Fibroblast of villous mesenchyme (primary cell): Measurements from ENCODE around the gene CTF1. TPM values are rescaled to one million over a fixed set of nuclear protein-coding genes. Genes with fewer than 3 reads are reported as not detected.
"Not testable (repeated sequence)": the region's sequence is repeated elsewhere in the genome, so short reads cannot be mapped to it uniquely, and the experiment has no call there.

Experiments used
- DNase-seq: peaks from one replicate; pipeline ENCODE4 v3.0.0-alpha.2; 2010; ENCODE audit warnings: low read depth
- H3K4me3 ChIP-seq: 2 replicates; pipeline ENCODE4 v1.5.1; 2011; ENCODE audit warnings: low read depth, mild to moderate bottlenecking, low read length
- total RNA-seq: library from RNA; depleted of rRNA; stranded (reverse); fragments of >200 nt; gene quantifications from 2 replicates; pipeline ENCODE4 v1.2.3, GENCODE V29; 2012
- TF ChIP-seq, protein P1 (sequence below): IDR thresholded peaks from 2 replicates; pipeline ENCODE4 v1.5.1; 2012; ENCODE audit warnings: low read depth, mild to moderate bottlenecking, low read length; ENCODE audit not compliant: insufficient read depth

The CTF1 gene
- total RNA-seq, 1 donor: 3.5 TPM

DNA sequence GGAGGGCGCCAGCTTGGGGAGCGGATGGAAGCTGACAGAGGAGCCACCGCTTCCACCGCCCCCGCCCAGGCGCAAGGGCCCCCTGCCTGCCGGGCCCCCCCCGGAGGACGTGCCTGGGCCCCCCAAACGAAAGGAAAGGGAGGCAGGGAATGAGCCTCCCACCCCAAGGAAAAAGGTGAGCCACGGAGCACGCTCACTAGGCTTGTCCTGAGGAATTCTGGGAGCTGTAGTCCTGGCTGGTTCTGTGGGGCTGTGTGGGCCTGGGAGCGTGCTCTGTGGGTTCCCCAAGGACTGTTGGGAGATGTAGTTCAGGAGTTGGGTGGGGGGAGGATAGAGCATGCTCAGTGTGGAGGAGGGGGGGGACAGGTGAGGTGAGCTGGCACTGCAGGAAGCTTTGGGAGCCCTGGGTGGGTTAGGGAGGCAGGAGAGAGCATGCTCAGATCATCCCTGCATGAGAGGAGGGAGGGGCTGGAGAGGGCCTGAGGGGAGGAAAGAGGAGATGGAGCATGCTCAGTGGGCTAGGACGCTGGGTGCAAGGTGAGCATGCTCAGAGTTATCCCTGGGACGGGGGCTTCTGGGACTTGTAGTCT, 31.5 kb downstream of the CTF1 start:
- TF ChIP-seq, protein P1, sequence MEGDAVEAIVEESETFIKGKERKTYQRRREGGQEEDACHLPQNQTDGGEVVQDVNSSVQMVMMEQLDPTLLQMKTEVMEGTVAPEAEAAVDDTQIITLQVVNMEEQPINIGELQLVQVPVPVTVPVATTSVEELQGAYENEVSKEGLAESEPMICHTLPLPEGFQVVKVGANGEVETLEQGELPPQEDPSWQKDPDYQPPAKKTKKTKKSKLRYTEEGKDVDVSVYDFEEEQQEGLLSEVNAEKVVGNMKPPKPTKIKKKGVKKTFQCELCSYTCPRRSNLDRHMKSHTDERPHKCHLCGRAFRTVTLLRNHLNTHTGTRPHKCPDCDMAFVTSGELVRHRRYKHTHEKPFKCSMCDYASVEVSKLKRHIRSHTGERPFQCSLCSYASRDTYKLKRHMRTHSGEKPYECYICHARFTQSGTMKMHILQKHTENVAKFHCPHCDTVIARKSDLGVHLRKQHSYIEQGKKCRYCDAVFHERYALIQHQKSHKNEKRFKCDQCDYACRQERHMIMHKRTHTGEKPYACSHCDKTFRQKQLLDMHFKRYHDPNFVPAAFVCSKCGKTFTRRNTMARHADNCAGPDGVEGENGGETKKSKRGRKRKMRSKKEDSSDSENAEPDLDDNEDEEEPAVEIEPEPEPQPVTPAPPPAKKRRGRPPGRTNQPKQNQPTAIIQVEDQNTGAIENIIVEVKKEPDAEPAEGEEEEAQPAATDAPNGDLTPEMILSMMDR: no peak
- H3K4me3 ChIP-seq: no peak overlapping the region
- DNase-seq: peak; percentile 27

DNA sequence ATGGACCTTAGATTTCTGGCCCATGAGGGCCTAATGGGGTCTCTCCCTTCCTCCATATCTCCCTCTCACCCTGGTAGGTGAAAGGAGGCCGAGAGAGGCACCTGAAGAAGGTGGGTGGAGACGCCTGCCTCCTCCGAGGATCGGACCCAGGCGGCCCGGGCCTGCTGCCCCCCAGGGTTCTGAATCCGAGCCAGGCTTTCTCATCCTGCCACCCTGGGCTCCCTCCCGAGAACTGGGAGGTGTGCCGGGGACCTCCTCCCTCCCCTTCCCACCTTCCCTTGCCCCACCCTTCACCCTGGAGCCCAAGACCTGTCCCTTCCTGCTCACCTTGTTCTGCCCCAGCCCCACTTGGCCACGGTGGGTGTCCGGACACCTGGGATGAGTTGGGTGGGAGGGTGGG, 32.0 kb downstream of the CTF1 start:
- no peak overlapping the region for H3K4me3 ChIP-seq
- no peak for DNase-seq
- TF ChIP-seq, protein P1: no peak

DNA sequence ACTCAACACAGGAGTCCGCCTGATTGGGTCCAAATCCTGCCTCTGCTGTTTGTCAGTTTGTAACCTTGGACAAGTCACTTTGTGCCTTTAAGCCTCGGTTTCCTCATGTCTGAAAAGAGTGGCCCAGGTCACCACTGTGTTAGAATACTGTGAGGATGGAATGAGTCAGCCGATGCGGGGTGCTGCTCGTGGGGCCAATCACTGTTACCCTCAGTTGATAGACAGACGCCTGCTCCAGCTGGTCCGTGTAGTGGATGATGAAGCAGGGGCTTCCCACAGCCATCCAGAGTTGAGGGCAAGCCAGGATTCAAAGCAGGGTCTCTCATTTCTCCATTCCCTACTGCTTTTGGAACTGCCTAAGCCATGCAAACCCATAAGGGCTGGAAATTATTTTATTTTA, 32.8 kb downstream of the CTF1 start:
- no peak overlapping the region for H3K4me3 ChIP-seq
- no peak for DNase-seq
- TF ChIP-seq, protein P1: no peak

DNA sequence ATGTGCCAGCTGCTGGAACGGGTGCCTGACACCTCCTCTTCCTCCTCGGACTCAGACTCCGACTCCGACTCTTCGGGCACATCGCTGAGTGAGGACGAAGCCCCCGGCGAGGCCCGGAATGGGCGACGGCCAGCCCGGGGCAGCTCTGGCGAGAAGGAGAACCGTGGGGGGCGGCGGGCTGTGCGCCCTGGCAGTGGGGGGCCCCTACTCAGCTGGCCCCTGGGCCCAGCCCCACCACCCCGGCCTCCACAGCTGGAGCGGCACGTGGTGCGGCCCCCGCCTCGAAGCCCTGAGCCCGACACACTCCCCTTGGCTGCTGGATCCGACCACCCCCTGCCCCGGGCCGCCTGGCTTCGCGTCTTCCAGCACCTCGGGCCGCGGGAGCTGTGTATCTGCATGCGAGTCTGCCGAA, 33.8 kb downstream of the CTF1 start:
- H3K4me3 ChIP-seq: no peak overlapping the region
- DNase-seq: no peak
- TF ChIP-seq, protein P1: no peak

DNA sequence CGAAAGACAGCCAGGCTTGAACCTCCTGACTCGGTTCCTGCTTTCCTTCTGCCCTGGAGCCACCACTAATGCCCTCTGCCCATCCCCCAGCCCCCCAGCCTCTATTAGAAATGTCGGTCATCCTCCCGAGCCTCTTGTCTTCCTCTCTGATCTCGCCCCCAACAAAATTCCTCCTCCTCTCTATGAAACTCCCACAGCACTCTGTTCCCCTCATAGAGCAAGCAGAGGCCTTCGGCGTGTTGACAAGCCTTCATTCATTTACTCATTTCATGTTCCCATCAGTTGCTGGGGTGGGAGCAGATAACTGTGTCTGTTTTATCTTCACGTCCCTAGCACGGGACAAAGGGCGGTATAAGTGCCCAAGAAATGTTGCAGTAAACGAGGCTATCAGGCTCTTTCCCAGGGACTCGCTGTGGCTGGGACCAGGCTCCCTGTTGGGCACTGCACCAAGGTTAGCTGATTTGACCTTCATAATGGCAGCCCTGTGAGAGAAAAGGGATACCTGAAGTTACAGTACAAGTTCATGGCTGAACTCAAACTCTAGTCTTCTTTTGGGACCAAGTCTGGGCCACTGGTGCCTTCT, 34.7 kb downstream of the CTF1 start:
- no peak for DNase-seq
- TF ChIP-seq, protein P1: no peak
- H3K4me3 ChIP-seq: no peak overlapping the region

DNA sequence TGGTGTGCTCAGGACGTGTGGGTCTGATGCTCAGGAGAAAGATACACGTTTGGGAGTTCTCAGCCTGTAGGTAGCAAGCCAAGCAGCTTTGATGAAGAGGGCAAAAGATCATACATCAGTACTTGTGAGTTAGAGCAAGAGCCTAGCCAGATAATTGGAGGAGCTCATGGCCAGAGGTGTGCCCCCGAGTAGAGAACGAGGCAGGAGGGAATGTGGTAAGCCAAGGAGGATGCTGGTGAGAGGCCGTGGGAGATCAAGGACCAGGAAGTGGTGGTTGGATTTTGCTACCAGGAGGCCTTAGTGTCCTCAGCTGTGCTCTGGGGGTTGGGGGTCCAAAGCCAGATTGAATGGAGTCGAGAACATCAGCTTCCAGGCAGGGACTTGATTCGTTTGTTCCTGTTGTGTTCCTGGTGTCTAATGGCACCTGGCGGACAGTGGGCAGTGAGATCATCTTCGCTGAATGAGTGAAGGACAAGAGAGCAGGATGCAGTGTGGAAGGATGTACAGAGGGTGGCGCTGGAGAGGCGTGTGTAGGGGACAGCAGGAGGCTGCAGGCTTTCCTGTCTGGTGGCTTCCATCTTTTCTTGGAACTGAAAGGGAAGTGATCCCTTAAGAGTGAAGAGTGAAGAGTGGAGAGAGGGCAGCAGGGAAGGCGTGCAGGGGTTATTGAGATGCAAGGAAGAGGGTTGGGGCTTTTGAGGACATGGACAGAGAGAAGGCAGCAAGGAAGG, 38.6 kb downstream of the CTF1 start:
- DNase-seq: peak; percentile 52
- no peak overlapping the region for H3K4me3 ChIP-seq
- TF ChIP-seq, protein P1: peak; percentile 80

DNA sequence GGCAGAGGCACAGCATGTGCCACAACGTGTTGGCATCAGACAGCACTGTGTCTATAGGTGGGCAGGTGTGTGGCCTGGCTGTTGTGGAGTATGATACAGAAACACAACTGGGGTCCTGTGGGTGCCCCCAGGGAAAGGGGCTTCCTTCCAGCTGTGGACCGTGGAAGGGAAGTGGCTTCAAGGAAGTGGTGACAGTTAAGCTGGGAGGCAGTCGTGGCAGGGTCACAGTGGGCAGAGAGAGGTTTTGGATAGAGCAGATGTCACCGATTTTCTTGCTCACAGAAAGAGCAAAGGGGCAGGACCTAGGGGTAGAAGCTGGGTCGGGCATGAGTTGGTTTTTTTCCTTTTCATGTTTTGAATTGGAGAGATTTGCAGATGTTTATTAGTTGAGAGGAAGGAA, 41.3 kb downstream of the CTF1 start:
- TF ChIP-seq, protein P1: no peak
- DNase-seq: no peak
- no peak overlapping the region for H3K4me3 ChIP-seq

DNA sequence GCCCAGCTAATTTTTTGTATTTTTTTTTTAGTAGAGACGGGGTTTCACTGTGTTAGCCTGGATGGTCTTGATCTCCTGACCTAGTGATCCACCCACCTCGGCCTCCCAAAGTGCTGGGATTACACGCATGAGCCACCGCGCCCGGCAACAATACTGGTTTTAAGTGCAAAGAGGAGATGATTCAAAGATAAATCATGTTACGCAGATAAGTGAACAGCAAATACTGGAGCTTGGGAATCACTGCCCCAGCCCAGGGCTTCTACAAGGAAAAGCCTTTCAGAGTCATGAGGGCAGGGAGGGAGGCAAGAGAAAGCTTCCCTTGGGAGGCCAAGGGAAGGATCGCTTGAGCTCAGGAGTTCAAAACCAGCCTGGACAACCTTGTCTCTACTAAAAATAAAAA, 43.2 kb downstream of the CTF1 start:
- not testable (repeated sequence) for DNase-seq

More for the DNA sequence above, 43.2 kb downstream of the CTF1 start:
- H3K4me3 ChIP-seq: not testable (repeated sequence)
